HG03520 (cell line): ENCODE measurements around the gene ACSL4.
"Not testable (repeated sequence)": the region's sequence is repeated elsewhere in the genome, so short reads cannot be mapped to it uniquely, and the experiment has no call there.

Experiments used
- ATAC-seq: cut with Tn5 transposase; IDR thresholded peaks from one replicate; pipeline ENCODE4 v1.9.1; 2021; ENCODE audit warnings: mild to moderate bottlenecking, moderate library complexity; ENCODE audit not compliant: unreplicated experiment

The ACSL4 gene

DNA sequence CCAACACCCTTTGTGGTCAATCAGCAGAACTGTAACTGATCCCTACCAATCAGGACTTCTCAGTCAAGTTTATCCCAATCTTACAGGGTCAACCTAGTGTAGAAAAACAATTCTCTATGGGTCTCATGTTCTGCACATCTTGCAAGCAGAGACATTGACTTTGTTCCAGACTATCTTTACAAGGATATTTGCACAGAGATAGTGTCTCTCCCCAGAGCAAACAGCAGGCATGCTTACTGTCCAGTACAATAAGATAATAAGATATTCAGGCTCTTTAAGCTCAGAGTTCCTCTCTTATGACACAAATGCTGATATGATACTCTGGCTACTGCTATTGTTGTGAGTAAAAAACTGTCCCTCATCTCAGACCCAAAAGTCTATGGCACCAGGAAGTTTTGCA is 53.2 kb downstream of the ACSL4 start:
- ATAC-seq, result no peak

DNA sequence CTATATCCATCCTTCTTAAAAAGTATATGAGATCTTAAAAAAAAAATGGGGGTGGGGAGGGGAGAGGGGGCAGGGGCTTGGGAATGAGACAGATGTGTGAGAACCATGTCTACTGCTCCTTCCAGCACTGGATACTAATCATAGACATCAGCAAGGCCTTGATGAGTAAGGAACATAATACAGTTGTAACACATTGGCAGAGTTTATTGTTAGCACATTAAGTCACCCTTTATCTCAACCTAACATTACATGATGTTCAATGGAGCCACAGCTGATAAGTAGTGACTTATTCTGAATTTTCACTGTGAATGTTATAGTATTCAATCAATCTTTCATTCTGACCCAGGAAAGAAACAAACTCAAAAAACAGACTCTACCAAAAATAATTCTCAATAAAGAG is 60.8 kb downstream of the ACSL4 start:
- ATAC-seq, result no peak

DNA sequence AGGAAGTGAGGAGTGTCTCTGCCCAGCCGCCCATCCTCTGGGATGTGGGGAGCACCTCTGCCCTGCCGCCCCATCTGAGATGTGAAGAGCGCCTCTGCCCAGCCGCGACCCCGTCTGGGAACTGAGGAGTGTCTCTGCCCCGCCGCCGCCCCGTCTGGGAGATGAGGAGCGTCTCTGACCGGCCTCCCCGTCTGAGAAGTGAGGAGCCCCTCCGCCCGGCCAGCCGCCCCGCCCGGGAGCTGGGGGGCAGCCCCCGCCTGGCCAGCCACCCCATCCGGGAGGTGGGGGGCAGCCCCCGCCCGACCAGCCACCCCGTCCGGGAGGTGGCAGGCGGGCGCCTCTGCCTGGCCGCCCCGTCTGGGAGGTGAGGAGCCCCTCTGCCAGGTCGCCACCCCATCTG is 61.9 kb downstream of the ACSL4 start:
- ATAC-seq, result not testable (repeated sequence)

DNA sequence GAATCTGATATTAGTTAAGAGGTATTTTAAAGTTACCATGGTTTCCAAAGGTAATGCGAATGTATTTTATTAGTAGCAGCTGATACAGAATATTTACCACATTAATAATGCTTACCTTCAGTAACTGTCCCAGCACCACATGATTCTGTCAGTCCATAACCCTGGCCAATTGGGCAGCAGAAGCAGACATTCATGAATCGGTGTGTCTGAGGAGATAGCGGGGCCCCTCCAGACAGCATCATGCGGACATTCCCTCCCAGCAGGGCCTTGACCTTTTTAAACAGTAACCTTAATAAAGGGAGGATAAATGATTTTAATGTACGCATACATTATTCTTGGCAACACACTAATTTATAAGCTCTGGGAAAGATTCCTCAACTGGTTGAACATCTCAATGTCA is 65.1 kb downstream of the ACSL4 start:
- no peak for ATAC-seq

DNA sequence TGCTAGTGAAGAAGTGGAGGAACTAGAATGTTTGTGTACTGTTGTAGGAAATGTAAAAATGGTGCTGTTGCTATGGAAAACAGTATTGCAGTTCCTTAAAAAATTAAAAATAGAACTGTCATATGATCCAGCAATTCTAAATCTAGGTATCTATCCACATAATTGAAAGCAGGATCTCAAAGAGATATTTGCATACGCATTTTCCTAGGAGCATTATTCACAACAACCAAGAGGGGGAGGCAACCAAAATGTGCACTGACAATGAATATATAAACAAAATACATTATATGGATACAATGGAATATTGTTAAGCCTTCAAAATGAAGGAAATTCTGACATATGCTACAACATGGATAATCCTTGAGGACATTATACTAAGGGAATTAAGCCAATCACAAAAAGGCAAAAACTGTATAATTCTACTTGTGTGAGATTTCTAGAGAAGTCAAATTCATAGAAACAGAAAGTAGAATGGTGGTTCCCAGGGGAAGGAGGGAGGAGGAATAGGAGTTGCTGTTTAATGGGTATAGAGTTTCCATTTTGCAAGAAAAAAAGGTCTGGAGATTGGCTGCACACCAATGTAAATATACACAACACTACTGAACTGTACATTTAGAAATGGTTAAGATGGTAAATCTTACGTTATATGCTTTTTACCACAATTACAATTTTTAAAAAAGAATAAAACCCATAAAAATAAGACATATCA is 72.5 kb downstream of the ACSL4 start:
- ATAC-seq, result no peak

DNA sequence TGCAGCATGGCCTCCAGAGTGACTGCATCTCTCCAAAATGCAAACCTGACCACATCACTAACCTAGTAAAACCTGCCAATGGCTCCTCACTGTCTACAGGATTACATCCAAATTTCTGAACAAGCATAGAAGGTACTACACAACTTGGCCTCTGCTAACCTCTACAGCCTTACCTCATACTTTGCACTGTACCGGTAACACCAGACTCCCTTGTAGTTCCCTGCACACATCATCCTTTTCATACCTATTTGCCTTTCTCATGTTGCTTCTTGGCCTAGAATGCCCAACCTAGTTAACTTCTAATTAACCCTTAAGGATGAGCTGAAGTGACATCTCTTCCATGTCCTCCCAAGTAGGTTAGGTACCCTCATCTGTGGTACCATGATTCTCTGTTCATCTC is 74.7 kb downstream of the ACSL4 start:
- no peak for ATAC-seq

DNA sequence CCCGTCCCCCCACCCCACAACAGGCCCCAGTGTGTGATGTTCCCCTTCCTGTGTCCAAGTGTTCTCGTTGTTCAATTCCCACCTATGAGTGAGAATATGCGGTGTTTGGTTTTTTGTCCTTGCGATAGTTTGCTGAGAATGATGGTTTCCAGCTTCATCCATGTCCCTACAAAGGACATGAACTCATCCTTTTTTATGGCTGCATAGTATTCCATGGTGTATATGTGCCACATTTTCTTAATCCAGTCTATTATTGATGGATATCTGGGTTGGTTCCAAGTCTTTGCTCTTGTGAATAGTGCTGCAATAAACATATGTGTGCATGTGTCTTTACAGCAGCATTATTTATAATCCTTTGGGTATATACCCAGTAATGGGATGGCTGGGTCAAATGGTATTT is 75.7 kb downstream of the ACSL4 start:
- ATAC-seq, result not testable (repeated sequence)

DNA sequence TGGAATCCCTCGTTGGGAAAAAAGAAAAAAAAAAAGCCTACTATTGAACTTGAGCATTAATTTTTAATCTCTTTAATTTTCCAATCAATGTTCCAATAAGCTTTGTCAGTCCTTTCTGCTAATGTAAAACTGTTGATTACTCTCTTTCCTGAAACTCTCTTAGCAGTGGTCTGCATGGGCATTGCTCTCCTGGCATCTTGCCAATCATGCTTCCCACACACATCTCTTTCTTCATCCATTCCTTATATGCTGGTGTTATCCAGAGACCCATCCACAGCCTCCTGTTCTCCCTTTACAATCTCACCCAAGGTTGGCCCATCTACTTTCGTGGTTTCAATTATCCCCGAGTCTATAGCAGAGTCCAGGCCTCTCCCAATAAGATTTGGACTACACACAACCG is 76.3 kb downstream of the ACSL4 start:
- no peak for ATAC-seq

DNA sequence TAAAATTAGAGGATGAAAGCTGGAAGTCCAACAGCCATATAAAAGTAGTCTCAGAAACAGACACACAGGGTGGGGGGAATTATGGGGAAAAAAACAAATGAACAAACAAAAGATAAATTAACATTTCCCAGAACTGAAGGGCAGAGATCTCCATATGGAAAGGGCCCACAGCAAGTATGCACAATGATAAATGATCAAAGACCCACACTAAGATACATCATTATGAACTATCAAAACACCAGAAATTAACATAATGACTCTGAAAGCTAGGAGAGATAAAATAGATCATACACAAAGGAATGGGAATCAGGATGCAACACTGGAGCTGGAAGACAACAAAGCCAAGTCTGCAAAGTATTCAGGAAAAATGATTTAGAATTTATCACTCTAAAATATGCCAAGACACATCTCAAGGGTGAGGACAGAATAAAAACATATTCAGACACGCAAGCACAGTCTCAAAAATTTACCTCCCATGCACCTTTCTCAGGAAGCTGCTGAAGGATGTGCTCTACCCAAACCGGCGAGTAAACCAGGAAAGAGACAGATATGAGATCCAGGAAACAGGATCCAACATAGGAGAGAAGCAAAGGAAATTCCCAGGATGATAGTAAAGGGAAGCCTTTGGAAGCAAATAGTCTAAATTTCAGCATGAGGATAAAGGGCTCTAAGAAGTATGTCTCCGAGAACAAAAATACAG is 77.4 kb downstream of the ACSL4 start:
- no peak for ATAC-seq

DNA sequence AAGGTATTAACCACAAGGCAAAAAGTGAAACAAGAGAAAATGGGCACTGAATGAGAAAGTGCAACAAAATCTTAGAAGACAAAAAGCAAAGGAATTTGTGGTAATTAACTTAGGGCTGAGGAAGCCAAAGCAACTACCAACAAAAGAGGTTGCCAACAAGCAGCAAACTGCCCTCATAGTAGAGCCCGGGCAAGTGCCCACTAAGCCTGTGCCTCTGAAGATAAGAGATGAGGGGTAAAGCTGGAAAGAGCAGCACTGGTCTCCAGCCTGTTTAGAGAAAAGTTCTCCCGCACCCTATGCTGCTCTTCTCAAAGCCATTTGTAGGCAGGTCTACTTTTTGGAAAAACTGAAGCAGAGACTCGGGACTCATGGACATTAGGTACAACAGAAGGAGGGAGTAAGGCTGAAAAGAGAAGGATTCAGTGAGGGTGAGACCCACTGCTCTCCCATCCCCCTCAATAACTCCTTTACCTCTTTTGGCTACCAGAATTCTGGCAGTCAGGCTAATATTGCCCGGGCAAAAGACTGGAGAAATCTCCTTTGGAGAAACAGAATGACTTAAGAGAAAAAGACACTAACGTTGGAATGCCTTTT is 78.4 kb downstream of the ACSL4 start:
- no peak for ATAC-seq

DNA sequence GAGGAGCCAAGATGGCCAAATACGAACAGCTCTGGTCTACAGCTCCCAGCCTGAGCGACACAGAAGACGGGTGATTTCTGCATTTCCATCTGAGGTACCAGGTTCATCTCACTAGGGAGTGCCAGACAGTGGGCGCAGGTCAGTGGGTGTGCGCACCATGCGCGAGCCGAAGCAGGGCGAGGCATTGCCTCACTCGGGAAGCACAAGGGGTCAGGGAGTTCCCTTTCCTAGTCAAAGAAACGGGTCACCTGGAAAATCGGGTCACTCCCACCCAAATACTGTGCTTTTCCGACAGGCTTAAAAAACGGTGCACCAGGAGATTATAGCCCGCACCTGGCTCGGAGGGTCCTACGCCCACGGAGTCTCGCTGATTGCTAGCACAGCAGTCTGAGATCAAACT is 88.4 kb downstream of the ACSL4 start:
- not testable (repeated sequence) for ATAC-seq

DNA sequence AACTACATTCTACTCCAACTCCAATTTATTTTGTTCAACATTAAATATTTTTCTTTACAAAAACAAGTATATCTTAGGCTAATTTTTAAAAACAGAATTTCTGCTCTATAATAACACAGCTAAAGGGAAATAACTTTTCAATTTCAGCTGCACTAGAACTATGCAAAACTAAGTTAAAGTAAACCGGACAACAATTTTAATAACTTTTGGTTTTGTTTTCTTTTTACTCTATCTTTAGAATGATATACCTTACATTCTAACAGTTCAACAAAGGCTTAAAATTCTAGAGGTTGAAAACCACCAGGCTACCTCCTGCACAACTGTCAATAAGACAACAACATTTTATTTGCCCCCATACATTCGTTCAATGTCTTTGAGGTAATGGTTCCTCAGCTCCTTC is 89.4 kb downstream of the ACSL4 start:
- no peak for ATAC-seq

DNA sequence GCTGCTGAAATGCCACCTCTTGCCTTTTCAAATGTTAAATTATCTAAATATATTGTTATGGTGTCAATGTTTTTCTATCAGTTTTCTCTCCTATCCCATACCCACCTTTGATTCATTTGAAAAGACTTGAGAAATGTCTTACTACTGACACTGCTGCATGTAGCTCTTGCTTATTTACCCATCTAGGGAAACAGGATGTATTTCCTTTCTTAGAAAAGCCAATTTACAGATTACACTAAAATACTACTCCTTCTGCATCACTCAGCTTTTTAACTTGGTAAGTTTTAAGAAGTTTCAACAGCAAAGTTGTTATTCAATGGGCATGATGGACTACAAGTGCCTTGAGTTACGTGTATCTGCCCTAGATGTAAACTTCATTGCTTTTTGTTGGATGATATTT is 94.9 kb downstream of the ACSL4 start:
- no peak for ATAC-seq

DNA sequence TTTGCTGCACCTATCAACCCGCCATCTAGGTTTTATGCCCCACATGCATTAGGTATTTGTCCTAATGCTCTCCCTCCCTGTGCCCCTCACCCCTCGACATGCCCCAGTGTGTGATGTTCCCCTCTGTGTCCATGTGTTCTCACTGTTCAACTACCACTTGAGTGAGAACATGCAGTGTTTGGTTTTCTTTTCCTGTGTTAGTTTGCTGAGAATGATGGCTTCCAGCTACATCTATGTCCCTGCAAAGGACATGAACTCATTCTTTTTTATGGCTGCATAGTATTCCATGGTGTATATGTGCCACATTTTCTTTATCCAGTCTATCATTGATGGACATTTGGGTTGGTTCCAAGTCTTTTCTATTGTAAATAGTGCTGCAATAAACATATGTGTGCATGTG is 95.6 kb downstream of the ACSL4 start:
- not testable (repeated sequence) for ATAC-seq

DNA sequence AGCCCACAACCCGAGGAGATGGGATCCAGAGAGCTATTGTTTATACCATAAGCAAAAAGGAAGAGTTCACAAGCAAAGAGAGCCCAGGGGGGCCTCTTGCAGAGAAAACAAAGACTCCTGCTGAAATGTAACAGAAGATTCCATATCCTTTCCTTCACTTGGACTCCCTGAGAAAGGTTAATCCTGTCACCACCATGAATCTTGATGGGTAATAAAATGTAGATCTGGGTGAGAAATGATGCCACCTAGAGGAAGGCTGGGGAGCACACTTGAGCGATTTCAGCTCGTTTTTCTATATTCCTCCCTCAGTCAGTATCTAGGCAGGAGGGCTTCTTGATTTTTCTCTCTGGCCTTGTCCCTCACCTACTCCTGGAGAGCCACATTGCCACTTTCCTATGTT is 97.9 kb downstream of the ACSL4 start:
- ATAC-seq, result no peak

DNA sequence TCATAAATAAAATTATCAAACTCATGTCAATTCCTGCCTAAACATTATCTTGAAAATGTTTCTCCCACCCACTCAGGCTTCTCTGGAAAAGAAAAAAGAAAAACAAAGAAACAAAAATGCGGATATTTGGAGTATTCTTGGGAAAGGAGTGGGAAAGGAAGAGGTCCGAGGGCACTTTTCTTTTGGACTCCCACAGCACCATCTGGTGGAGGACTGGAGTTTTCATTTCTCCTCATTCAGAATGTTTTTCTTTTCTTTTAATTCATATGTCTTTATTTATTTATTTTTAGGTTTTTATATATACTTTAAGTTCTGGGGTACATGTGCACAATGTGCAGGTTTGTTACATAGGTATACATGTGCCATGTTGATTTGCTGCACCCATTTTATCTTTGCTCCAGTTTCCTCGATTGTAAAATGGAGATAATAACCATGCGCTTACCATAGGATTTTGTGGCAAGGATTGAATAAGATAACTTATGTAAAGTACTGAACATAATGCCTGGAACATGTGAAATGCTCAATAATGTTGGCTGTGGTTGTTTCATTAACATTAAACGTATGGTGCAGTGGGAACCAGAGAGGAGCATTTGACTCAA is 100.1 kb downstream of the ACSL4 start:
- no peak for ATAC-seq

DNA sequence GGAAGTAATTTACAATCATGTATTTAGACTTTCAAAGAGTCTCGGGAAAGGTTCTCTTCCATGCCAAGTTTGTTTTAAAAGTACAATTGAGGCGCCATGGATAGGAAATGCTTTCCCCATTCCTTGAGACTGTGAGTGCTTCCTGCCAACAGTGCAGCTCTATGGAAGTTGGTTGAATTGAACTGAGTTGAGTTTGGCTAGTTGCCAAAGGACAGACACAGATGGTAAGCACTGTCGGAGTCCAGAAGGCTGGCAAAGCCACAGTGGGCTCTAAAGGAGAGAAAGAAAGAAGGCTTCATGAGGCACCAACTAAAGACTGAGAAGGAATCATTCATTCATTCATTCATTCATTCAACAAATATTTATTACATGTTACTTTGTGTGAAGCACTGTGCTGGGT is 103.7 kb downstream of the ACSL4 start:
- no peak for ATAC-seq

DNA sequence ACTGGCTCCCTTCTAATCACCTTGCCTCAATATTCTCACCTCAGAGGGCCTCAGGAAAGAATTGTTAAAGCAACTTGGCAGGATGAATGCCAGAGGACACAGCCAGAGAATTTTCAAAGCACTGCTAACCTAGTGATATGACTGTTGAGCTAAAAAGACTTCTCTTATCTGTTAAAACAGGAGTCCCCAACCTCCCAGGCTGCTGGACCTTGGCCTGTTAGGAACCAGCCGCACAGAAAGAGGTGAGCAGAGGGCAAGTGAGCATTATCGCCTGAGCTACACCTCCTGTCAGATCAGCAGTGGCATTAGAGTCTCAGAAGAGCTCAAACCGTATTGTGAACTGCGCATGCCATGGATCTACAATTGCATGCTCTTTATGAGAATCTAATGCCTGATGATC is 106.4 kb downstream of the ACSL4 start:
- no peak for ATAC-seq

DNA sequence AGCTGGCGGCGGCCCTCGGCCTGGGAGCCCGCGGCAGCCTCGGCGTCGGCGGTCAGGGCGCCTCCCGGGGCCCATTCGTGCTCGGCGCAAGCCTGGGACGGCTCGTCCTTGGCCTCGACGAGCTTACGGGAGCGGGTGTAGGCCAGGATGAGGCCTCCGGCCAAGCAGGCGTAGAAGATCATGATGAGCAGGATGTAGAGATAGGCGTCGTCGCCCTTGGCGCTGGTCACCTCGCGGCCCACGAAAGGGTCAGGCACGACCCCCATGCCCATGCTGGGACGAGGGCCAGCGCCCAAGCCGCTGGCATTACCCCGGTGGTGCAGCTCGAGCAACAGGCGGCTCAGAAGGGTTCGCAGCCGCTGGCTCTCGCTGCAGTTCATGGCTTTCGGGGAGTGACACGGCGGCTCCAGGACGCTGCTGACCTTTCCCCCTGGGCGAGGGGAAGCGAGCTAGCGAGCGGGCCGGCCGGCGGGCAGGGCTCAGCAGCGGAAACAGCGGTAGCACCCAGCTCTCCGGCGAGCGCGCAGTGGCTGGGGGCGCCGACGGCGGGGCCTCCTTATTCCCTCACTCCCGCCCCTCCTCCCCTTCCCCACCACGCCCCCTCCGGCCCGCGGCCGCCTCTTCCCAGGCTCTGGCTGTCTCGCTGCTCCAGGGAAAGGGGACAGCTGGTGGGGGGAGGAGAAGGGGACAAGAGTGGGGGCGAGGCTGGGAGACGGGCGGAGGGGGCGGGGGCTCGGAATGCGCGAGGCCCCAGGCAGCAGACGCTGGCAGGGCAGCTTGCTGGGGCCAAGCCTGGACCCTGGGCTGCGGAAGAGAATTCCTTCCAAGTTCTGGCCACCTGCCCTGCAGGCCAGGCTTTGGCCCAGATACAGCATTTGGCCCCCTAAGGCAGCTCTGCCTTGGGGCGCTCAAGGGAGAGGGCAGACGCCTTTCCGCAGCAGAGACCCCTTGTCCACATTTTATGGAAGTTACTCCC is 108.1 kb downstream of the ACSL4 start, which contains the start of gene KCNE5:
Gene KCNE5, minus strand, starts transcription at position 532 of the 976 bp plus-strand sequence. Its CDS starts 152 bp downstream, at position 380.
- ATAC-seq, result no peak

DNA sequence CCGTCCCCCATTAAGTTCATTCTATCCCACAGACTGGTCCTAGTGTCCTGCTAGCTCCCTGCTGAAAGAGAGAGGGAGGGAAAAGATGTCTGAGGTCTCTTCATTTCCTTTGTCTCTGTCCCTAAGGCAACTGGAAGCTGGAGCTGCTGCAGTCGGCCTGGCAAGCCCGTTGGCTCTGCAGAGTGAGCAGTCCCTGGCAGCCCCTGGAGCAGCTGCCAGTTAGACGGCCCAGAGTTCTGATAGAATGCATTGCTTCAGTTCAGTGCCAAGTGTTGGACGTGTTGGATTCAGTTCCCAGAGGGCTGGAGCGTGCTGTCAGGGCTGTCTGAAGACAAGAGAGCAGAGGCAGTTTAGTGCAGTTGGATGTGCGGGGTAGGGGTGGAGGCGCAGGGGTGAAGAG is 109.1 kb downstream of the ACSL4 start:
- ATAC-seq, result no peak

DNA sequence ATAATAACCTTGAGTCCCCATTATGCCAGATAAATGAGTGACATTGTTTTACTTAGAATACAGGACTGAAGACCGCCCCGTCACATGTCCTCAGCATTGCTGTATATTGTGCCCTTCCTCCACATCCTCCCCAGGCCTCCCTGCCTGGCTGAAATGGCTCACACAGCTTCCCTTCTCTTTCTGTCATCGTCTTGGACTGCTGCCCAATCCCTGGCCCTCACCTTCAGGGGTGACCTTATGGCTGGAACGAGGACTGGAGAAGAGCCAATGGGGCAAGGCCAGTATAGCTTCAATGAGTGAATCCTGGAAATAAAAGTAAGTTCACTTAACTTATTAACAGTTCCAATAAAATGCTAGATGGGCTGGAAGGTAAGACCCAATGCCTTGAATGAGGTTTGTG is 110.8 kb downstream of the ACSL4 start:
- no peak for ATAC-seq
